ENCODE data around the gene DUXA.

- TF ChIP-seq POLR2A (IDR thresholded peaks at IDR 0.05) (no peak), CTCF (IDR thresholded peaks at IDR 0.05) (no peak)
These were observed 43.1 kb upstream of the DUXA start for GRCh38 chr19:57210381-57210780.

All from uterus (tissue), 2 donors.